Measurements from ENCODE around the gene TM9SF1.

DNA sequence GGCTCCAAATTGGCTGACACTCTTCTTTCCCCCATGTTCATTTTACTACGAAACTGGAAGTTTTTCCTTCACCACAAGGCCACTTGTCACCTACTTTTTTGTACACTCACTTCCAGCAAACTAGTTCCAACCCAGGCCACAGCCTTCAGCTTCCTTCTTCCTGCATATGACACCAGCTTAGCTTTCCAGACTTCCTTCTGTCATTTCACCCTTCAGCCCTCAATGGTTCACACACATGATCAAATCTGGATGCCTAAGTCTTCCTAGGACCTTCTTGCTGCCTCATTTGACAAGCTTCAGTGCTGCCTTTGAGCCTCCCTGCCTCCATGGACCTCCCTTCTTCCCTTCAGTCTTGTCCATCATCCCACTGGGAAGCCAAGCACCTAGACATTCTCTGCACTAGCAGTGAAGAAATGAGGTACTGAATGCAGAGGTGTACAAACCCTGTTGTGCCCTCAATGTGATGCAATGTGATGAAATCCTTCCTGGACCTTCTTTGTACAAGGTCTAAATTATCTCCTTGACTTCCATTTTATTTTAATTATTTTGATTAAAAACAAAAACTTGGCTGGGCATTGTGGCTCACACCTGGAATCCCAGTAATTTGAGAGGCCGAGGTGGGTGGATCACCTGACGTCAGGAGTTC is 27.6 kb downstream of the TM9SF1 start:
- TF ChIP-seq, protein P1, sequence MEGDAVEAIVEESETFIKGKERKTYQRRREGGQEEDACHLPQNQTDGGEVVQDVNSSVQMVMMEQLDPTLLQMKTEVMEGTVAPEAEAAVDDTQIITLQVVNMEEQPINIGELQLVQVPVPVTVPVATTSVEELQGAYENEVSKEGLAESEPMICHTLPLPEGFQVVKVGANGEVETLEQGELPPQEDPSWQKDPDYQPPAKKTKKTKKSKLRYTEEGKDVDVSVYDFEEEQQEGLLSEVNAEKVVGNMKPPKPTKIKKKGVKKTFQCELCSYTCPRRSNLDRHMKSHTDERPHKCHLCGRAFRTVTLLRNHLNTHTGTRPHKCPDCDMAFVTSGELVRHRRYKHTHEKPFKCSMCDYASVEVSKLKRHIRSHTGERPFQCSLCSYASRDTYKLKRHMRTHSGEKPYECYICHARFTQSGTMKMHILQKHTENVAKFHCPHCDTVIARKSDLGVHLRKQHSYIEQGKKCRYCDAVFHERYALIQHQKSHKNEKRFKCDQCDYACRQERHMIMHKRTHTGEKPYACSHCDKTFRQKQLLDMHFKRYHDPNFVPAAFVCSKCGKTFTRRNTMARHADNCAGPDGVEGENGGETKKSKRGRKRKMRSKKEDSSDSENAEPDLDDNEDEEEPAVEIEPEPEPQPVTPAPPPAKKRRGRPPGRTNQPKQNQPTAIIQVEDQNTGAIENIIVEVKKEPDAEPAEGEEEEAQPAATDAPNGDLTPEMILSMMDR (IDR thresholded peaks at IDR 0.05 in 8 of 11, conservative IDR thresholded peaks at IDR 0.05 in 3 of 11): no peak
- no peak for TF ChIP-seq POLR2A (IDR thresholded peaks at IDR 0.05)
